Esophagus muscularis mucosa (tissue), 3 donors: Measurements from ENCODE around the gene GJA8.

ENCODE experiments used
- CTCF ChIP-seq, 3 experiments: fragments of 200-600 bp in 2 of 3; fragments of 450-650 bp in 1 of 3; sonication (generic) in 2 of 3; IDR thresholded peaks; one replicate each; pipeline ENCODE4 v1.5.1; 2017 to 2019; ENCODE audit warnings: antibody characterized with exemption in 3 of 3, mild to moderate bottlenecking in 2 of 3, moderate library complexity in 1 of 3
- EP300 ChIP-seq: sonication (generic); formaldehyde crosslinking; IDR thresholded peaks from one replicate; pipeline ENCODE4 v1.6.1; 2017; ENCODE audit warnings: antibody characterized with exemption

GRCh38 chr1:147890177-147890790, 12.3 kb upstream of the GJA8 start:
- peak; percentile 45 to 58 (median 57) for TF ChIP-seq CTCF (IDR thresholded peaks at IDR 0.05)
- TF ChIP-seq EP300, result no peak
